Measurements from ENCODE around the gene WNT11. TPM values are rescaled to one million over a fixed set of nuclear protein-coding genes. Genes with fewer than 3 reads are reported as not detected.

Gene WNT11
- total RNA-seq, 2 donors from 2014 or later, result 0.53 to 0.62 TPM

- H3K27ac ChIP-seq (ENCODE audit: low read depth, low read length), result no peak overlapping the region
- no peak overlapping the region for H3K9ac ChIP-seq (ENCODE audit: extremely low read depth, low read length, poor library complexity, severe bottlenecking)
- no peak for DNase-seq
- no peaks in the 10 kb centered on the region for H3K9me3 Mint-ChIP-seq
- no peak overlapping the region for H3K4me3 Mint-ChIP-seq
- no peaks in the 10 kb centered on the region for H3K36me3 ChIP-seq (ENCODE audit: control insufficient read depth, insufficient read depth, low read length)
- no peak overlapping the region for H3K27ac Mint-ChIP-seq
- peaks cover 29% of the 10 kb centered on the region for H3K27me3 Mint-ChIP-seq (ENCODE audit: insufficient read depth)
- no peak overlapping the region for H3K4me3 ChIP-seq (ENCODE audit: low read length)
- TF ChIP-seq CTCF (conservative IDR thresholded peaks at IDR 0.05), result no peak
- 84 to 93% methylated on average over 5 to 6 of the region's 6 CpGs for WGBS, 2 experiments (ENCODE audit: insufficient coverage in 1 of 2, insufficient read length in 1 of 2)
- H3K36me3 Mint-ChIP-seq (ENCODE audit: low read depth), result no peaks in the 10 kb centered on the region
- no peaks in the 10 kb centered on the region for H3K9me3 ChIP-seq (ENCODE audit: control insufficient read depth, low read length)
- H3K4me1 Mint-ChIP-seq, result no peaks in the 10 kb centered on the region
- H3K4me1 ChIP-seq (ENCODE audit: control insufficient read depth, insufficient read depth, low read length), result no peaks in the 10 kb centered on the region
- H3K27me3 ChIP-seq (ENCODE audit: control insufficient read depth, insufficient read depth, low read length, poor library complexity, severe bottlenecking), result no peaks in the 10 kb centered on the region
Measured at GRCh38 chr11:76197332-76197731, 9.0 kb downstream of the WNT11 start.

DNA sequence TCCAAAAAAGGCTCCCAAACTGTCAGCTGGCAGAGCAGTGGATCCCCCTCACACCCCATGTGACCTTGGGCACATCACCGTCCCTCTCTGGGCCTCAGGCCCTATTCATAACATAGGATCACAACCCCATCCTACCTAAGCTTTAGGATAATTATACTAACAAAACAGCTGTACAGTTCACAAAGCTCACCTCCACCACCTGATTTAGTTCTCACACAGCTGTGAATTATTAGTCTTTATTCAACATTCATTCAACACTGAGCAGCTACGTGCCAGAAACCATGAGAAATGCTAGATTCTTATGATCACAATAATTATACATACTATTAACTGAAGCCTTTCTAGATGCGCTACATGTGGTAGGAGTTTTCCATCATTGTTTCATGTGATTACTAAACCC is 9.5 kb downstream of the WNT11 start:
- no peaks in the 10 kb centered on the region for H3K9me3 ChIP-seq (ENCODE audit: control insufficient read depth, low read length)
- H3K4me3 ChIP-seq (ENCODE audit: low read length), result no peak overlapping the region
- H3K4me3 Mint-ChIP-seq, result no peak overlapping the region
- H3K4me1 Mint-ChIP-seq, result no peaks in the 10 kb centered on the region
- no peaks in the 10 kb centered on the region for H3K4me1 ChIP-seq (ENCODE audit: control insufficient read depth, insufficient read depth, low read length)
- no peak for TF ChIP-seq CTCF (conservative IDR thresholded peaks at IDR 0.05)
- H3K36me3 ChIP-seq (ENCODE audit: control insufficient read depth, insufficient read depth, low read length), result no peaks in the 10 kb centered on the region
- H3K27ac ChIP-seq (ENCODE audit: low read depth, low read length), result no peak overlapping the region
- no peak overlapping the region for H3K9ac ChIP-seq (ENCODE audit: extremely low read depth, low read length, poor library complexity, severe bottlenecking)
- WGBS, 2 experiments (ENCODE audit: insufficient coverage in 1 of 2, insufficient read length in 1 of 2), result 96 to 100% methylated on average over 1 to 3 of the region's 3 CpGs
- no peak overlapping the region for H3K27ac Mint-ChIP-seq
- peaks cover 24% of the 10 kb centered on the region for H3K27me3 Mint-ChIP-seq (ENCODE audit: insufficient read depth)
- DNase-seq, result no peak
- no peaks in the 10 kb centered on the region for H3K9me3 Mint-ChIP-seq
- H3K36me3 Mint-ChIP-seq (ENCODE audit: low read depth), result no peaks in the 10 kb centered on the region
- no peaks in the 10 kb centered on the region for H3K27me3 ChIP-seq (ENCODE audit: control insufficient read depth, insufficient read depth, low read length, poor library complexity, severe bottlenecking)

DNA sequence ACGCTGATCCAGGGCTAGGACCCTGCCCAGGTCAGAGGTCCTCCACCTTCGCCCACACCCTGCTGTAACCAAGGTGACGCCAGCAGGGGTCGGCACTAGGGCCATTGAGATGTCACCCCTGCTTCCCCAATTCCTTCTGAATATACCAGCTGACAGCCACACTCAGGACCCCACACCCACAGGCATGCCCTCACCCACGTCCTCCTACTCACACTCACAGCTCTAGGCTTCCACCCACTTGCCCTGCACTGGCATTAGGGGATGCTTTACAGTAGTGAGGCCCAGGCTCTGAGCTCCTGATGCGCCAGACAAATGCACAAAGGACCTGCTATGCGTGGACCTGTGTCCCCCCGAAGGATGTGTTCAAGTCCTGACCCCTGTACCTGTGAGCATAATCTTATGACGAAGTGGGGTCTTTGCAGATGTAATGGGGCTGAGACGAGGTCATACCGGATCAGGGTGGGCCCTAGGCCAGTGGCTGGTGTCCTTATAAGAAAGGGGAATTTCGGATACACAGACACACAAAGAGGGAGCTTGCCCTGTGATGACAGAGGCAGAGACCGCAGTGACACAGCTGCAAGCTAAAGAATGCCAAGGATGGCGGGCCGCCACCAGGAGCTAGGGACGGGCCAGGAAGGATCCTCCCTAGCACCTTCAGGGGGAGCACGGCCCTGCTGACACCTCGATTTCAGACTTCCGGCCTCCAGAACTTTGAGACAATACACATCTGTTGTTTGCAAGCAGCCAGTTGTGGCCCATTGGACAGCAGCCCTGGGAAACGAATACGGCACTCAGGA is 11.2 kb downstream of the WNT11 start:
- Mint-ChIP-seq H3K4me3 (no peak overlapping the region), H3K36me3 (ENCODE audit: low read depth) (no peaks in the 10 kb centered on the region), H3K27ac (no peak overlapping the region), H3K9me3 (no peaks in the 10 kb centered on the region), H3K27me3 (ENCODE audit: insufficient read depth) (peaks cover 13% of the 10 kb centered on the region), H3K4me1 (no peaks in the 10 kb centered on the region)
- Histone ChIP-seq H3K27ac (ENCODE audit: low read depth, low read length) (no peak overlapping the region), H3K9me3 (ENCODE audit: control insufficient read depth, low read length) (no peaks in the 10 kb centered on the region), H3K36me3 (ENCODE audit: control insufficient read depth, insufficient read depth, low read length) (no peaks in the 10 kb centered on the region), H3K4me1 (ENCODE audit: control insufficient read depth, insufficient read depth, low read length) (no peaks in the 10 kb centered on the region), H3K9ac (ENCODE audit: extremely low read depth, low read length, poor library complexity, severe bottlenecking) (no peak overlapping the region), H3K4me3 (ENCODE audit: low read length) (no peak overlapping the region), H3K27me3 (ENCODE audit: control insufficient read depth, insufficient read depth, low read length, poor library complexity, severe bottlenecking) (no peaks in the 10 kb centered on the region)
- DNase-seq, result no peak
- WGBS, 2 experiments (ENCODE audit: insufficient coverage in 1 of 2, insufficient read length in 1 of 2), result 84 to 88% methylated on average over 13 to 21 of the region's 21 CpGs
- no peak for TF ChIP-seq CTCF (conservative IDR thresholded peaks at IDR 0.05)

Measured in endodermal cell (in vitro differentiated cells).